IMR-90 (cell line): ENCODE measurements around the gene SIPA1L3. TPM values are rescaled to one million over a fixed set of nuclear protein-coding genes. Genes with fewer than 3 reads are reported as not detected.

ENCODE experiments used
- ATAC-seq: fragments of 200-7000 bp; cut with Tn5 transposase; 2 replicates; pipeline ENCODE4 v1.9.1; 2020; ENCODE audit warnings: low read depth, mild to moderate bottlenecking, moderate library complexity
- BruUV-seq: library from RNA; stranded (reverse); fragments of 400-500 nt; replicated peaks from 2 replicates; lab custom pipeline; 2021; lab: Mats Ljungman, UMichigan
- CTCF ChIA-PET: fragments of 300-600 bp; formaldehyde crosslinking; extraction: SDS; loops from one replicate; lab custom pipeline; 2021; ENCODE audit warnings: antibody characterized with exemption; lab: Yijun Ruan, JAX
- POLR2A ChIA-PET: fragments of 300-600 bp; sonication (Branson Sonifier 250); formaldehyde crosslinking; loops from one replicate; lab custom pipeline; 2022; ENCODE audit warnings: antibody characterized with exemption; ENCODE audit not compliant: unreplicated experiment; lab: Charles Lee
- DNase-seq: peaks from one replicate; pipeline ENCODE4 v3.0.0; 2013
- H2AFZ ChIP-seq: replicated peaks from 2 replicates; pipeline ENCODE3; 2013; ENCODE audit warnings: low read length, mild to moderate bottlenecking; ENCODE audit not compliant: poor library complexity
- H2AK5ac ChIP-seq: 2 replicates; pipeline ENCODE4 v1.6.1; 2013; ENCODE audit warnings: low read depth, low read length, inconsistent platforms
- H2AK9ac ChIP-seq: replicated peaks from 2 replicates; pipeline ENCODE3; 2013; ENCODE audit warnings: mild to moderate bottlenecking, low read depth, low read length, moderate library complexity; ENCODE audit not compliant: poor library complexity
- H2BK120ac ChIP-seq: 2 replicates; pipeline ENCODE4 v1.6.1; 2013; ENCODE audit warnings: low read depth, low read length, inconsistent platforms
- H2BK15ac ChIP-seq: 3 replicates; pipeline ENCODE4 v1.6.1; 2013; ENCODE audit warnings: low read depth, low read length, inconsistent platforms
- H2BK20ac ChIP-seq: 2 replicates; pipeline ENCODE4 v1.6.1; 2013; ENCODE audit warnings: low read depth, mild to moderate bottlenecking, inconsistent platforms, low read length, moderate library complexity
- H2BK5ac ChIP-seq: 2 replicates; pipeline ENCODE4 v1.6.1; 2013; ENCODE audit warnings: mild to moderate bottlenecking, low read depth, low read length, inconsistent platforms; ENCODE audit not compliant: poor library complexity, severe bottlenecking
- H3K14ac ChIP-seq: replicated peaks from 2 replicates; pipeline ENCODE4 v1.6.1; 2013; ENCODE audit warnings: low read depth, low read length, inconsistent platforms
- H3K18ac ChIP-seq: 2 replicates; pipeline ENCODE4 v1.6.1; 2013; ENCODE audit warnings: low read depth, low read length, control low read depth
- H3K23ac ChIP-seq: 2 replicates; pipeline ENCODE4 v1.6.1; 2013; ENCODE audit warnings: low read depth, low read length, inconsistent platforms
- H3K27ac ChIP-seq: 2 replicates; pipeline ENCODE4 v1.5.1; 2013; ENCODE audit warnings: mild to moderate bottlenecking, control low read depth, low read length; ENCODE audit not compliant: insufficient read depth
- H3K27me3 ChIP-seq: 2 replicates; pipeline ENCODE4 v1.6.1; 2013; ENCODE audit warnings: low read length; ENCODE audit not compliant: control insufficient read depth, insufficient read depth
- H3K36me3 ChIP-seq: 2 replicates; pipeline ENCODE4 v1.6.1; 2013; ENCODE audit warnings: low read length, mixed read lengths; ENCODE audit not compliant: control insufficient read depth, insufficient read depth
- H3K4ac ChIP-seq: 2 replicates; pipeline ENCODE4 v1.6.1; 2013; ENCODE audit warnings: low read depth, low read length, inconsistent platforms
- H3K4me1 ChIP-seq: 2 replicates; pipeline ENCODE4 v1.6.1; 2013; ENCODE audit warnings: low read length, mixed read lengths; ENCODE audit not compliant: control insufficient read depth, insufficient read depth
- H3K4me2 ChIP-seq: 2 replicates; pipeline ENCODE4 v1.6.1; 2013; ENCODE audit warnings: low read depth, mild to moderate bottlenecking, control low read depth, low read length, moderate library complexity
- H3K4me3 ChIP-seq: 2 replicates; pipeline ENCODE4 v1.5.1; 2013; ENCODE audit warnings: low read depth, mild to moderate bottlenecking, control low read depth, low read length, moderate library complexity; ENCODE audit not compliant: insufficient read depth
- H3K56ac ChIP-seq: 2 replicates; pipeline ENCODE4 v1.6.1; 2013; ENCODE audit warnings: low read length, inconsistent platforms; ENCODE audit not compliant: insufficient read depth; ENCODE audit errors: extremely low read depth
- H3K79me1 ChIP-seq, 2 experiments: 2 replicates each; pipeline ENCODE4 v1.6.1; 2013; ENCODE audit warnings: low read length in 2 of 2, inconsistent platforms in 1 of 2, low read depth in 1 of 2
- H3K9ac ChIP-seq: 2 replicates; pipeline ENCODE4 v1.6.1; 2013; ENCODE audit warnings: low read depth, low read length, control low read depth
- H3K9me1 ChIP-seq: 2 replicates; pipeline ENCODE4 v1.6.1; 2013; ENCODE audit warnings: low read length, inconsistent platforms; ENCODE audit not compliant: insufficient read depth
- H3K9me3 ChIP-seq: 2 replicates; pipeline ENCODE4 v1.6.1; 2013; ENCODE audit warnings: low read length; ENCODE audit not compliant: control insufficient read depth, insufficient read depth
- H4K20me1 ChIP-seq: 2 replicates; pipeline ENCODE4 v1.6.1; 2013; ENCODE audit warnings: low read length, inconsistent platforms; ENCODE audit not compliant: insufficient read depth
- H4K5ac ChIP-seq: 2 replicates; pipeline ENCODE4 v1.6.1; 2013; ENCODE audit warnings: mild to moderate bottlenecking, low read depth, low read length, control low read depth
- H4K8ac ChIP-seq, 2 experiments: 2 replicates each; pipeline ENCODE4 v1.6.1; 2013; ENCODE audit warnings: low read depth in 2 of 2, low read length in 2 of 2, control low read depth in 1 of 2, inconsistent platforms in 1 of 2
- H4K91ac ChIP-seq: 2 replicates; pipeline ENCODE4 v1.6.1; 2013; ENCODE audit warnings: low read depth, low read length, inconsistent platforms; ENCODE audit not compliant: insufficient read depth
- BHLHE40 ChIP-seq: fragments of 150-350 bp; IDR thresholded peaks from 2 replicates; pipeline ENCODE4 v1.6.1; 2016; ENCODE audit warnings: mild to moderate bottlenecking, low read depth, low read length
- CEBPB ChIP-seq: IDR thresholded peaks from 2 replicates; pipeline ENCODE4 v1.6.1; 2012; ENCODE audit warnings: low read depth, low read length, improper control_type of control experiment
- CHD1 ChIP-seq: IDR thresholded peaks from 2 replicates; pipeline ENCODE4 v1.6.1; 2012; ENCODE audit warnings: low read depth, low read length, improper control_type of control experiment
- FOS ChIP-seq: fragments of 150-350 bp; IDR thresholded peaks from 2 replicates; pipeline ENCODE4 v1.6.1; 2016; ENCODE audit warnings: low read depth, low read length
- MAFK ChIP-seq: IDR thresholded peaks from 2 replicates; pipeline ENCODE4 v1.6.1; 2012; ENCODE audit warnings: low read depth, low read length, improper control_type of control experiment
- MAZ ChIP-seq: IDR thresholded peaks from 2 replicates; pipeline ENCODE4 v1.6.1; 2012; ENCODE audit warnings: low read depth, mild to moderate bottlenecking, low read length, improper control_type of control experiment, moderate library complexity, borderline replicate concordance
- MXI1 ChIP-seq: IDR thresholded peaks from 2 replicates; pipeline ENCODE4 v1.6.1; 2012; ENCODE audit warnings: low read depth, mild to moderate bottlenecking, low read length, moderate library complexity, borderline replicate concordance
- NFE2L2 ChIP-seq: fragments of 150-350 bp; IDR thresholded peaks from 2 replicates; pipeline ENCODE4 v1.6.1; 2016; ENCODE audit warnings: low read depth, mild to moderate bottlenecking, low read length
- POLR2A ChIP-seq: IDR thresholded peaks from 2 replicates; pipeline ENCODE4 v1.6.1; 2012; ENCODE audit warnings: mild to moderate bottlenecking, low read depth, low read length
- RAD21 ChIP-seq: IDR thresholded peaks from 2 replicates; pipeline ENCODE4 v1.6.1; 2012; ENCODE audit warnings: low read length, improper control_type of control experiment
- RCOR1 ChIP-seq: IDR thresholded peaks from 2 replicates; pipeline ENCODE4 v1.6.1; 2012; ENCODE audit warnings: mild to moderate bottlenecking, low read length, improper control_type of control experiment; ENCODE audit not compliant: insufficient replicate concordance
- RFX5 ChIP-seq: IDR thresholded peaks from 2 replicates; pipeline ENCODE4 v1.8.0; 2012; ENCODE audit warnings: low read depth, mild to moderate bottlenecking, low read length, moderate library complexity
- SMC3 ChIP-seq: fragments of 150-350 bp; IDR thresholded peaks from 2 replicates; pipeline ENCODE4 v1.6.1; 2016; ENCODE audit warnings: low read depth, mild to moderate bottlenecking, antibody characterized with exemption, low read length, moderate library complexity
- WGBS, 2 experiments: methylation state at CpG; one replicate each; pipeline versions ENCODE4 v1.1.5 to v1.1.7; 2013; ENCODE audit warnings: missing lambda C conversion rate in 2 of 2; ENCODE audit not compliant: insufficient read length in 1 of 2; ENCODE audit errors: extremely low coverage in 2 of 2; 5-methylcytosine and 5-hydroxymethylcytosine counted together
- dilution Hi-C: fragments of 300-500 bp; cut with HindIII; formaldehyde crosslinking; loops from one replicate; pipeline ENCODE4 v1.14.3; 2018; ENCODE audit warnings: low sequenced_read_pairs; ENCODE audit not compliant: unreplicated experiment
- in situ Hi-C: fragments of 300-500 bp; cut with MboI; formaldehyde crosslinking; loops from 3 replicates; pipeline ENCODE4 v1.14.3; 2019; ENCODE audit warnings: low sequenced_read_pairs, inconsistent platforms, mixed read lengths
- intact Hi-C: fragments of 100-400 bp; cut with micrococcal nuclease; formaldehyde crosslinking; loops from 2 replicates; pipeline ENCODE4 v1.10.0; 2022
- polyA plus RNA-seq, 3 experiments: library from polyadenylated mRNA; depleted of rRNA; stranded (reverse); fragments of >200 nt; gene quantifications; 2 replicates each; pipeline ENCODE4 v1.2.3, GENCODE V29; 2012; ENCODE audit warnings: low replicate concordance in 1 of 3
- total RNA-seq: library from RNA; depleted of rRNA; stranded (reverse); fragments of >200 nt; gene quantifications from 2 replicates; pipeline ENCODE4 v1.2.3, GENCODE V29; 2012
- TF ChIP-seq, protein P1 (sequence below): fragments of 150-350 bp; IDR thresholded peaks from 2 replicates; pipeline ENCODE4 v1.6.1; 2017; ENCODE audit warnings: mild to moderate bottlenecking, antibody characterized with exemption, low read length, low read depth
- TF ChIP-seq, protein P2 (sequence below): conservative IDR thresholded peaks from 2 replicates; pipeline ENCODE4 v1.5.1; 2012; ENCODE audit warnings: mild to moderate bottlenecking, low read depth, low read length, improper control_type of control experiment
- TF ChIP-seq, protein P3 (sequence below): fragments of 150-350 bp; IDR thresholded peaks from 2 replicates; pipeline ENCODE4 v1.6.1; 2016; ENCODE audit warnings: low read depth, mild to moderate bottlenecking, low read length, moderate library complexity, borderline replicate concordance

SIPA1L3 gene
- total and polyA plus RNA-seq, 2 of the 4 experiments (the other 2 are of a cell fraction), result 4.1 to 9.4 TPM

- Histone ChIP-seq H3K27ac (no peak overlapping the region), H2AK5ac (no peak overlapping the region), H3K4me1 (peaks cover 6% of the 10 kb centered on the region; the same call in 1 of the 2 replicates), H3K4me3 (no peak overlapping the region), H3K36me3 (no peaks in the 10 kb centered on the region), H4K5ac (no peak overlapping the region), H4K91ac (no peak overlapping the region), H3K27me3 (no peaks in the 10 kb centered on the region), H2BK120ac (no peak overlapping the region), H3K4ac (no peak overlapping the region), H2BK20ac (no peak overlapping the region), H2AFZ (no peak overlapping the region), H3K4me2 (no peak overlapping the region), H3K18ac (no peak overlapping the region), H2BK5ac (no peak overlapping the region), H3K56ac (no peak overlapping the region), H4K20me1 (peaks cover 8% of the 10 kb centered on the region; the same call in 1 of the 2 replicates), H3K9ac (no peak overlapping the region), H2AK9ac (no peak overlapping the region), H4K8ac (no peak overlapping the region), H3K23ac (no peak overlapping the region), H3K9me1 (peaks cover 33% of the 10 kb centered on the region), H3K79me1 (peaks cover 40 to 90% of the 10 kb centered on the region in 2 experiments), H3K9me3 (no peaks in the 10 kb centered on the region), H2BK15ac (no peak overlapping the region), H3K14ac (no peak overlapping the region)
- ATAC-seq (no peak), DNase-seq (no peak)
- BruUV-seq, result no TSS peak
- CTCF ChIA-PET, result no interaction called here
- no peak for TF ChIP-seq RAD21
- no peak for TF ChIP-seq CEBPB
- TF ChIP-seq RFX5, result no peak
- no peak for TF ChIP-seq BHLHE40
- no peak for TF ChIP-seq MAFK
- no peak for TF ChIP-seq CHD1
- no peak for TF ChIP-seq POLR2A
- no peak for TF ChIP-seq FOS
- TF ChIP-seq, protein P1, sequence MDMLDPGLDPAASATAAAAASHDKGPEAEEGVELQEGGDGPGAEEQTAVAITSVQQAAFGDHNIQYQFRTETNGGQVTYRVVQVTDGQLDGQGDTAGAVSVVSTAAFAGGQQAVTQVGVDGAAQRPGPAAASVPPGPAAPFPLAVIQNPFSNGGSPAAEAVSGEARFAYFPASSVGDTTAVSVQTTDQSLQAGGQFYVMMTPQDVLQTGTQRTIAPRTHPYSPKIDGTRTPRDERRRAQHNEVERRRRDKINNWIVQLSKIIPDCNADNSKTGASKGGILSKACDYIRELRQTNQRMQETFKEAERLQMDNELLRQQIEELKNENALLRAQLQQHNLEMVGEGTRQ, result no peak
- no peak for TF ChIP-seq SMC3
- no peak for TF ChIP-seq NFE2L2
- TF ChIP-seq, protein P2, sequence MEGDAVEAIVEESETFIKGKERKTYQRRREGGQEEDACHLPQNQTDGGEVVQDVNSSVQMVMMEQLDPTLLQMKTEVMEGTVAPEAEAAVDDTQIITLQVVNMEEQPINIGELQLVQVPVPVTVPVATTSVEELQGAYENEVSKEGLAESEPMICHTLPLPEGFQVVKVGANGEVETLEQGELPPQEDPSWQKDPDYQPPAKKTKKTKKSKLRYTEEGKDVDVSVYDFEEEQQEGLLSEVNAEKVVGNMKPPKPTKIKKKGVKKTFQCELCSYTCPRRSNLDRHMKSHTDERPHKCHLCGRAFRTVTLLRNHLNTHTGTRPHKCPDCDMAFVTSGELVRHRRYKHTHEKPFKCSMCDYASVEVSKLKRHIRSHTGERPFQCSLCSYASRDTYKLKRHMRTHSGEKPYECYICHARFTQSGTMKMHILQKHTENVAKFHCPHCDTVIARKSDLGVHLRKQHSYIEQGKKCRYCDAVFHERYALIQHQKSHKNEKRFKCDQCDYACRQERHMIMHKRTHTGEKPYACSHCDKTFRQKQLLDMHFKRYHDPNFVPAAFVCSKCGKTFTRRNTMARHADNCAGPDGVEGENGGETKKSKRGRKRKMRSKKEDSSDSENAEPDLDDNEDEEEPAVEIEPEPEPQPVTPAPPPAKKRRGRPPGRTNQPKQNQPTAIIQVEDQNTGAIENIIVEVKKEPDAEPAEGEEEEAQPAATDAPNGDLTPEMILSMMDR, result no peak
- TF ChIP-seq MXI1, result no peak
- TF ChIP-seq, protein P3, sequence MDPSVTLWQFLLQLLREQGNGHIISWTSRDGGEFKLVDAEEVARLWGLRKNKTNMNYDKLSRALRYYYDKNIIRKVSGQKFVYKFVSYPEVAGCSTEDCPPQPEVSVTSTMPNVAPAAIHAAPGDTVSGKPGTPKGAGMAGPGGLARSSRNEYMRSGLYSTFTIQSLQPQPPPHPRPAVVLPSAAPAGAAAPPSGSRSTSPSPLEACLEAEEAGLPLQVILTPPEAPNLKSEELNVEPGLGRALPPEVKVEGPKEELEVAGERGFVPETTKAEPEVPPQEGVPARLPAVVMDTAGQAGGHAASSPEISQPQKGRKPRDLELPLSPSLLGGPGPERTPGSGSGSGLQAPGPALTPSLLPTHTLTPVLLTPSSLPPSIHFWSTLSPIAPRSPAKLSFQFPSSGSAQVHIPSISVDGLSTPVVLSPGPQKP, result no peak
- TF ChIP-seq MAZ, result no peak
- TF ChIP-seq RCOR1, result no peak
- intact Hi-C loops (no loop called here), in situ Hi-C loops (no loop called here), dilution Hi-C loops (no loop called here)
- POLR2A ChIA-PET, result no interaction called here
- WGBS, 2 experiments, result no CpG with 5 or more reads among the region's 6 CpGs
Measured at GRCh38 chr19:38015216-38015615, 108.2 kb downstream of the SIPA1L3 start.
